C4-2B (cell line): Measurements from ENCODE around the gene HCN4.

ENCODE experiments used
- ZFX ChIP-seq: fragments of 450-650 bp; IDR thresholded peaks from 2 replicates; pipeline ENCODE4 v1.6.1; 2017
- TF ChIP-seq, protein P1 (sequence below): fragments of 450-650 bp; conservative IDR thresholded peaks from 2 replicates; pipeline ENCODE4 v1.5.1; 2017; ENCODE audit warnings: mild to moderate bottlenecking

DNA sequence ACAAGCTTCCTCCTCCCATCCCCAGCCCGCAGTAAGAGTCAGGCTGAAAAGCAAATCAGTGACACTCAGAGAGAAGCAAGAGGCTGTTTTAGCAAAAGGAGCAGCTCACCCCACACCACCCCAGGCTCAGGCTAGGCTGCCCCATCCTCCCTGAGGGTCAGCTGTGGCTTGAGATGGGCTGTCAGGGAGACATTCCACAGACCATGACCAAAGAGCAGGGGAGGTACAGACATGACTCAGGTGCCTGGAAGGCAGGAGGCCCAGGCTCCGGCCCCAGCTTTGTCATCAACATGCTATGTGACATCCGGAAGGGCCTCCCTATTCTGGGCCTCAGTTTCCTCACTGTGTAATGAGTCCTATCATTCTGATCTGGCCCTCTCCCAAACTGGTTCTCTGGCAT is 24.7 kb downstream of the HCN4 start:
- TF ChIP-seq, protein P1, sequence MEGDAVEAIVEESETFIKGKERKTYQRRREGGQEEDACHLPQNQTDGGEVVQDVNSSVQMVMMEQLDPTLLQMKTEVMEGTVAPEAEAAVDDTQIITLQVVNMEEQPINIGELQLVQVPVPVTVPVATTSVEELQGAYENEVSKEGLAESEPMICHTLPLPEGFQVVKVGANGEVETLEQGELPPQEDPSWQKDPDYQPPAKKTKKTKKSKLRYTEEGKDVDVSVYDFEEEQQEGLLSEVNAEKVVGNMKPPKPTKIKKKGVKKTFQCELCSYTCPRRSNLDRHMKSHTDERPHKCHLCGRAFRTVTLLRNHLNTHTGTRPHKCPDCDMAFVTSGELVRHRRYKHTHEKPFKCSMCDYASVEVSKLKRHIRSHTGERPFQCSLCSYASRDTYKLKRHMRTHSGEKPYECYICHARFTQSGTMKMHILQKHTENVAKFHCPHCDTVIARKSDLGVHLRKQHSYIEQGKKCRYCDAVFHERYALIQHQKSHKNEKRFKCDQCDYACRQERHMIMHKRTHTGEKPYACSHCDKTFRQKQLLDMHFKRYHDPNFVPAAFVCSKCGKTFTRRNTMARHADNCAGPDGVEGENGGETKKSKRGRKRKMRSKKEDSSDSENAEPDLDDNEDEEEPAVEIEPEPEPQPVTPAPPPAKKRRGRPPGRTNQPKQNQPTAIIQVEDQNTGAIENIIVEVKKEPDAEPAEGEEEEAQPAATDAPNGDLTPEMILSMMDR, result no peak
- no peak for TF ChIP-seq ZFX
